HG03432 (cell line): ENCODE measurements around the gene KIAA1549.
A peak's percentile ranks its signal among the peaks of the same experiment; 100 is the strongest.

Experiments
- ATAC-seq: cut with Tn5 transposase; IDR thresholded peaks from one replicate; pipeline ENCODE4 v1.9.1; 2021; ENCODE audit warnings: mild to moderate bottlenecking, moderate library complexity; ENCODE audit not compliant: unreplicated experiment

Gene KIAA1549

GRCh38 chr7:138975343-138976104 lies 5.7 kb downstream of the KIAA1549 start:
- ATAC-seq: no peak

- ATAC-seq: no peak
Measured at GRCh38 chr7:138974675-138975292, 6.4 kb downstream of the KIAA1549 start.

DNA sequence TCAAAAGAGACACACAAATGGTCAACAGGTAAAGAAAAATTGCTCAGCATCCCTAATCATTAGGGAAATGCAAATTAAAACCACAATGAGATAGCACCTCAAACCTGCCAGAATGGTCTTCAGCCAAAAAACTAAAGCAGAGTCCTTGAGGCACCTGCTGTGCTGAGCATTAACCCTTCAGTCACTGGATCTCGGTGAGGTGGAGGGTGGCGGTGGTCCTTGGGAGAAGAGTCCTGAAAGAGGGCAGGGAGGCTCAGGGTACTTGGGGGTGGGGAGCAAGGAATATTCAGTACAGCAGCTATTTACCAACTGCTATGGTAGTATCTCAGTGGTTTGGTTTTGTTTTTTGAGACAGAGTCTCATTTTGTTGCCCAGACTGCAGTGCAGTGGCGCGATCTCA lies 7.1 kb downstream of the KIAA1549 start:
- ATAC-seq: no peak

DNA sequence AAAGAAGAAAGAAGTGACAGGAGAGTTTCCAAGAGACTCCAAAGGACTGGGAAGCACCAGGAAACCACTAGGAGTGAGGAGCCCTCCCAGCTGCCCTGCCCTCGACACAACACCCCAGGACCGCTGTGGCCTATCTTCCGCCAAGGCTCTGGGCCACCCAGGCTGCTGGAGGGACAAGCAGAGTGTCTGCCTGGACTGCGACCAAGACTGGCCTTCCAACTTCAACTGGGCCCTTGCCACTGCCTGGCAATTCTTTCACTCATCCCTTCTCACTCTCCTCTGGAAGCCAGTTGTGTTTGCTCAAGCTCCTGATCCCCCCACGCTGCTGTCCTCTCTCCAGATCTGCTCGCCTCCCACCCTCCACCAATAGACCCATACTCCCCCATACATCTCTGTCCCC lies 10.2 kb downstream of the KIAA1549 start:
- ATAC-seq: no peak

DNA sequence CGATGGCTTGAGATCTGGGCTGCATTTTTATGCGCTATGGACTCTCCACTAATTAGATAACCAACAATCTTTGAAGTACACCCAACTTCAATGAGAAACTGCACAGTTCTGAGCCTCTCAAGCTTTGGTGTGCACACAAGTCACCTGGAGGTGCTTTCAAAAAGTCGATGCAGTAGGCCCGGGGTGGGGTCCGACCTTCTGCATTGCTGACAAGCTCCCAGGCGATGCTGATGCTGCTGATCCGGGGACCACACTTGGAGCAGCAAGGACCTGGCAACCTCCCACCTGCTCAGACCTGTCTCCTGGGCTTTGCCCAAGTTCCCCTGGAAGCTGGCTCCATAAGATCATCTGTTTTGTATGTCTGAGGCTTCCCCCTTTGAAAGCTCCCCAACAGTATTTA lies 10.7 kb downstream of the KIAA1549 start:
- no peak for ATAC-seq

DNA sequence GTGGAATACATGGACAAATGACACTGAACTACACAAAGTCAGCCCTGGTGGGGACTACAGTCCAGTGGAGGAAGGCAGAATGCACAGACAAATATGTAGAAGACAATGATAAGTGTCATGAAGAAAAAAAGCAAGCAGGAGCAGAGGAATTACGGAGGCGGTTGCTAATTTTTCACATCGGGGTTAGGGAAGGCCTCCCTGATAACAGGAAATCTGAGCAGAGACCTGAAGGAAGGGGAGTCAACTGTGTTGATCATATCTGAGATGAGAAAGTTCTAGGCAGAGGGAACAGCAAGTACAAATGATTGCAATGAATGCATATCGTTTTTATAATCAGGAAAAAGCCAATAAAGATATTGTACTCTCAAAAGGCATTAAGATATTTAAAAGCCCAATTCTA lies 14.0 kb downstream of the KIAA1549 start:
- ATAC-seq: no peak

- no peak for ATAC-seq
Measured at GRCh38 chr7:138964624-138965436, 16.4 kb downstream of the KIAA1549 start.

GRCh38 chr7:138963675-138964074 lies 17.5 kb downstream of the KIAA1549 start:
- ATAC-seq: no peak

DNA sequence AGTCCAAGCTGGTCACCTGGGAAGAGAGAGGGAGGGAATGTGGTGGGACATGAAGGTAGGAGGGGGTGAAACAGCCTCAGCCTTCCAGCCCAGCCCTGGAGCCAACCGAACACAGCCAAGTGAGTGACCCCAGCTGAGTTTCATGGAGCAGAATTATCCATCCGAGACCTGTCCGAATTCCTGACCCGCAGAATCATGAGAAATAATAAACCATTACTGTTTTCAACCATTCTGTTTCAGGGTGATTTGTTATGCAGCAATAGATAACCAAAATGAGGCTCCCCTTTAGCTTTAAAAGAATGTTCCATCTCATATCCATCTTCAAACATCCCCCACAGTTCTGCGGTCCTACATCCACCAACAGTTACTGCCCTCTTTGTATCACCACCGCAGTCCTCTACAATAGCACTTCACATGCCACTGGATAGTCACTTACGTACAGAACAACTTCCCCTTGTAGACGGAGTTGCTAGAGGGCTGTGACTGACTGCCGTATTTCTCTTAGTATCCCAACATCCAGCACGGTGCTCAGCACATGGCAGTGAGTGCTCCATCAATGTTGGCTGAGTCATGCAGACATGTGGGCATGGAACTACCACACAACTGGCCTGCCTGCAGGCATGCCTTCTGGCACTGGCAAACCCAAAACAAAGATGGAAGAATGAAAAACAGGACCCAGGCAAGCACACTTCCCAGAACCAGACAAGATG lies 18.5 kb downstream of the KIAA1549 start:
- ATAC-seq: no peak

DNA sequence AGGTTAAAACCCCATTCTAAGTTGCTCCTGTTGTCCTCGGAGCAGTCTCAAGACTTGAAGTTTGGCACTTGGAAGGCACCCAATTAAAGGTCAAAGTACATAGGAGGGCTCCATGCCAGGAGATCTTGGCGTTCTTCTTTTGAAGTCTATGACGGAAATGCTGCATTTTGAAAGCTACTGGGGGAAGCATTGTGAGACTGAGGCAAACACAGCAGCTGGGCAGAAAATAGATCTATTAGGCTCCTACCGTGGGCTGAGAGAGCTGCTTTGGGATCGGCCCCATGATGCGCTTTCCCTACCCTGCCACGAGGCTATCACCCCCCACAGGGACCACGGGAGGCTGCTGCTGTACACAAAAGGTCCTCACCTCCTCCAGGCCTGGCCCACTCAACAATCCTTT lies 20.0 kb downstream of the KIAA1549 start:
- no peak for ATAC-seq

- no peak for ATAC-seq
Measured at GRCh38 chr7:138958391-138958956, 22.7 kb downstream of the KIAA1549 start.

GRCh38 chr7:138957753-138958390 lies 23.3 kb downstream of the KIAA1549 start:
- no peak for ATAC-seq

GRCh38 chr7:138957217-138957616 lies 24.0 kb downstream of the KIAA1549 start:
- ATAC-seq: no peak

- no peak for ATAC-seq
Measured at GRCh38 chr7:138954545-138955475, 26.4 kb downstream of the KIAA1549 start.

GRCh38 chr7:138952791-138953190 lies 28.4 kb downstream of the KIAA1549 start:
- ATAC-seq: no peak

DNA sequence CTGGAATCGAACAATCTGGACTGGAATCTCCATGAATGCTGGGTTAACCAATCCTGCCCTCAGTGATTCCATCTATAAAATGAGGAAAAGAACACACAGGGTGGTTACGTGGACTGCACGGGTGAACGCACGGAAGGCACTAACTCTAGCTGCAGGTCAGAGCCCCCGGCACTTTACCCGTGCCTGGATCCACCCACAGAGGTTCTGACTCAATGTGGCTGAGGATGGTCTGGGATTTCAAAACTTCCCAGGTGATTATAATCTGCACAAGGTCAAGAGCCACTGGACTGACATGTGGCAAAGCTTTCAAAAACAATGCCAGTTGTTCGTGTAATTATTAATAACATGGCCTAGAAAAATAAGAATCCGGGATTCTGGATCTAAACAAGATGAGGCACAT lies 29.2 kb downstream of the KIAA1549 start:
- no peak for ATAC-seq

GRCh38 chr7:138949421-138950088 lies 31.6 kb downstream of the KIAA1549 start:
- no peak for ATAC-seq

DNA sequence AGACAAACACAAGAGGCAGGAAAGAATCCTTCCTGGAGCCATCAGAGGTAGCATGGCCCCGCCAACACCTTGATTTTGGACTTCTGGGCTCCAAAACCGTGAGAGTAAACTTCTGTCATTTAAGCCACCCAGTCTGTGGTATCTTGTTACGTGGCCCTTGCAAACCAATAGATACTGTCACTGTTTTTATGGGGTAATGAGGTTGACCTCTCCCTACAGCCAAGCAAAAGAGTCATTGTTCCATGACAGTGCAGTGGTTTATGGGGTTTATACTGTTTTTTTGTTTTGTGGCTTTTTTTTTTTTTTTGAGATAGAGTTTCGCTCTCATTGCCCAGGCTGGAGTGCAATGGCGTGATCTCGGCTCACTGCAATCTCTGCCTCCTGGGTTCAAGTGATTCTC lies 32.8 kb downstream of the KIAA1549 start:
- peak; percentile 59 for ATAC-seq

GRCh38 chr7:138945821-138946220 lies 35.4 kb downstream of the KIAA1549 start:
- ATAC-seq: no peak
